Fibroblast of villous mesenchyme (primary cell): ENCODE results near the gene MEOX2. TPM values are rescaled to one million over a fixed set of nuclear protein-coding genes. Genes with fewer than 3 reads are reported as not detected.

ENCODE experiments used
- DNase-seq: peaks from one replicate; pipeline ENCODE4 v3.0.0-alpha.2; 2010; ENCODE audit warnings: low read depth
- H3K4me3 ChIP-seq: 2 replicates; pipeline ENCODE4 v1.5.1; 2011; ENCODE audit warnings: low read depth, mild to moderate bottlenecking, low read length
- CTCF ChIP-seq: IDR thresholded peaks from 2 replicates; pipeline ENCODE4 v1.5.1; 2012; ENCODE audit warnings: low read depth, mild to moderate bottlenecking, low read length; ENCODE audit not compliant: insufficient read depth
- total RNA-seq: library from RNA; depleted of rRNA; stranded (reverse); fragments of >200 nt; gene quantifications from 2 replicates; pipeline ENCODE4 v1.2.3, GENCODE V29; 2012

Gene MEOX2
- total RNA-seq, 1 donor: not detected

- H3K4me3 ChIP-seq: no peak overlapping the region
- no peak for DNase-seq
- no peak for TF ChIP-seq CTCF
These were observed 35.7 kb downstream of the MEOX2 start for GRCh38 chr7:15650787-15651186.

DNA sequence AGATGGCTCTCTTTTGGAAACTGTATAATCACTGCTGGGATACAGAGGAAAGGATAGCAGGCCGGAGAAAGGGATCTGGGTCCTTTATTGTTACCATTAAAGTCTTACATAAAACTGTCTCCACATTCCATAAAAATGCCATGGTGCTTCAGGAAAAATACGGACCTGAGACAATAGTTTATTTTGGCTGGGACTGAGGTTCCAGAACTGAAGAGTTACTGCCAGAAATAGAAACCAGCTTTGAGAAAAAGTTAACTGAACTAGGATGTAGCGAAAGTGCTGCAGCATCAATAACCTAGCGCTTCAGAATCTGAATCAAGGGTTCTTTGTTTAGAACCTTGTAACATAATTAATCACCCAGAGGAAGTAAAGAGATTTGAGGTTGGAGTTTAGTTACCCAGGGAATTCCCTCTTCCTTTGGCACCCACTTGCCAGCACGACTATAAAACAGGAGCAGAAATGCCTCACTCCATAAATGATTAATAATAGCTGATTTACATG is 38.0 kb downstream of the MEOX2 start:
- peak; percentile 5 for DNase-seq
- H3K4me3 ChIP-seq: no peak overlapping the region
- no peak for TF ChIP-seq CTCF

DNA sequence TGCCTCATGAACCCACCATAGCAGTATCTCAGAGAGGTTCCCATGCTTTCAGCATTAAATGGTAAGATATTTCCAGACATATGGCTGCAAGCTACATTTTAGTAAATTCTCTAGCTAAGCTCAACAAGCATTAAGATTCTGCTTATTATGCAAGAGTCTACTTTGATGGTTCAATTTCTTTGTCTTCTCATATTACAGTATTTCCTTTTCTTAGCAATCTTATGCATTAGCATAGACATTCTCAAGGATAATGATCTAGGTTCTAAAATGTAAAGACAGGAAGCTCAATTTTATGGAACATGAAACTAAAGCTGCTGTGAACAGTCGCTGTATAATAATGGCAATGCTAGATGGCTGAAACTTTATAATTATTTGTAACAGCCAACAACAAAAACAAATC is 39.2 kb downstream of the MEOX2 start:
- DNase-seq: no peak

DNA sequence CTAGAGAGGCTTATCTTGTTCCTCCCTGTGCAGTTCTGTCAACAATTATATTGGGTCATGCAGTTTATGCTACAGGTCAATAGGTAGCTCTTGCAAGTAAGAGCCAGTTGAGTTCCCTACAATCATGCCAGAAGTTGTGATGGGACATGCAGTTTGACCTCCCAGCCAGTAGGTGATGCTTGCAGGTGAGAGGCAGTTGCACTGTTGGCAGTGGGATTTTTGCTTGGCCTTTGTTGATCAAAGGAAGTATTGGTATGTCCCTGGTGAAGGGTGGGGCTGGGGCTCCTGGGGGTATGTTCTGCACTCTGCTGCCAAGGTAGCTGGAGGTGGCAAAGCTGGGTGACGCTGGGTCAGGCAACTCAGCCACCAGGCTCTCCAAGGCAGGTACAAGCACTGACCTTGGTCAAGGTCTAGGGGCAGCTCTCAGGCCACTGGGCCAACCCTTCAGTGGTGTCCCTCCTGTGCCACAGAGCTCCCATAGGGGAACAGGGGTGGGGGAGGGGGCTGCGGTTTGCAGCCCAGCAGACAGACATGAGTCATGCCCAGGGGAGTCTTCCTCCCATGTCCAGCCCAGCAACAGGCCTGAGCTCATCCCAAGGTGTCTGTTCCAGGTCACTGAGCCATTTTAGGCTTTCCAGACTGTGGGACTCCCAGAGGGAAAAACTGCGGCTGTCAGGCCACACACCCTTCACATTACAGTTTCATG is 43.3 kb downstream of the MEOX2 start:
- no peak for DNase-seq
- no peak overlapping the region for H3K4me3 ChIP-seq
- no peak for TF ChIP-seq CTCF

More for the DNA sequence above, 39.2 kb downstream of the MEOX2 start:
- no peak for TF ChIP-seq CTCF
- no peak overlapping the region for H3K4me3 ChIP-seq

DNA sequence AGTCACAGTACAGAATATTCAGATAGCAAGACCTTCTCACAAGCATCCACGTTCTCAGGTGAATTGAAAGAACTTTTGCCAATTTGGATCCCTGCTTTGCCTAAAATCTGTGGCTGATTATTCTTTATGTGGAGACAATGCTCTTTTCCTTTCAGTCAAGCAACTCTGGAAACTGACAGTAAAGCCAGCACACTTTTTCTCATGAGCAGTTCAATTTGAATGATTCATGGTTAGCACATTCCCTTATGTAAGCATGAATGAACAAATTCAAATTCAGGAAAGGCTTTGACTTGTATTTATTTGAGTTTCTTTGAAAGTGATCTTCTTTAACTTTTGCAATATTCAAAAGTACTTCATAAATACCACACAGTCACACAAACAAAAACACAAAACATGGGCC is 57.6 kb downstream of the MEOX2 start:
- TF ChIP-seq CTCF: no peak
- H3K4me3 ChIP-seq: no peak overlapping the region
- no peak for DNase-seq

GRCh38 chr7:15626041-15626440 is 60.4 kb downstream of the MEOX2 start:
- TF ChIP-seq CTCF: no peak
- no peak overlapping the region for H3K4me3 ChIP-seq
- no peak for DNase-seq

DNA sequence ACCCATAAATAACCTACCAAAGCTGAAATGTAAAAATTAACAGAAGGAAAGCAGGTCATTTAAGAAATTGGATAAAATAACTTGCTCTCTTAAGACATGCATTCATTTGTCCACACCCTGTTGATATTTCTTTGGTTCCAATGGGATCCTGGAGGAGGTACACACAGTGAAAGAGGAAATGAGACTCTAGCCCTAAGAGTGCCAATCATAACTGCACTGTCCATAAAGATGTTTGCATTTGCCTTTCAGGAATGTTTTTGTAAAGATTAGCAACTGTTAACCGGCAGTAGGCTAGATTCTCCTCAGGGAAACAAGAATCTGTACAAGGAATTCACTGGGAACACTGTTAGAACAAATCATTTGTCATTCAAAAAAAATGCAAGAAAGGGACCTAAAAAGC is 61.0 kb downstream of the MEOX2 start:
- no peak overlapping the region for H3K4me3 ChIP-seq
- TF ChIP-seq CTCF: no peak
- DNase-seq: no peak
